ENCODE data around the gene DHRSX.
"Not testable (repeated sequence)": the region's sequence is repeated elsewhere in the genome, so short reads cannot be mapped to it uniquely, and the experiment has no call there.

DHRSX gene

GRCh38 chrX:2389731-2390130, 111.0 kb downstream of the DHRSX start:
- DNase-seq, result not testable (repeated sequence)

GRCh38 chrX:2389324-2389723, 111.5 kb downstream of the DHRSX start:
- no peak for DNase-seq

DNA sequence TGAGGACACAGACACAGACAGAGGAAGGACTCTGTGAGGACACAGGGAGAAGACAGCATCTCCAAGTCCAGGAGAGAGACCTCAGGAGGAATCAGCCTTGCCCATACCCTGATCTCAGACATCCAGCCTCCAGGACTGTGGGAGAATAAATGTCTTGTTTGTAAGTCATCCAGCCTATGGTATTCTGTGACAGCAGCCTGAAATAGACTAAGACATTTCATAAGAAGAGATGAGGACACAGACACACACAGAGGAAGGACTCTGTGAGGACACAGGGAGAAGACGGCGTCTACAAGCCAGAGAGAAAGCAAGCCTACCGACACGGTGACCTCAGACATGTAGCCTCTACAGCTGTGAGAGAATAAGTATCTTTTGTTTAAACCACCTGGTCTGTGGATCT, 112.1 kb downstream of the DHRSX start:
- DNase-seq, result no peak

DNA sequence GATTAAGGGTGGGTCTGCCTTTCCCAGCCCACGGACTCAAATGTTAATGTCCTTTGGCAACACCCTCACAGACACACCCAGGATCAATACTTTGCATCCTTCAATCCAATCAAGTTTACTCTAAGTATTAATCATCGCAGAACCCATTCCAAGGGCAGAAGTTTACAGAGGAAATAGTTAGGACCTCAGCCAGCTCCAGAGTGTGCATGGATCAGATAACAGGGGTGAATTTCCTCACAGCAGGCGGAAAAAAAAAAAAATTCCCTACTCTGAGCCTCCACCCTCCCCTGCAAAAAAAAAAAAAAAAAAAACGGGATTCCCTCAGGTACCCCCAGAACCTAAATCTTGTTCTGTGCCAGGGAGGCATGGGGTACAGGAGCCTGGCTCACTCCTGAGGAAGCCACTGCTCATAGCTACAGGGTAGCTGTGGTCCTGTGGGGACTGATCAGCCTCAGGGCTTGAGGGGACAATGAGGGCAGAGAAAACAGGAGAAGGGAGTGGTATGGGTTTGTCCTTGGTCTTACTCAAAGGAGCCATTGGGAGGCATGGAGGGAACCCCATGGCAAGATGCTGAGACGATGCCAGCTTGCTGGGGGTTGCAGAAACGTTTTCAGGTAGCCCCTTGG, 113.0 kb downstream of the DHRSX start:
- DNase-seq, result peak; percentile 35

DNA sequence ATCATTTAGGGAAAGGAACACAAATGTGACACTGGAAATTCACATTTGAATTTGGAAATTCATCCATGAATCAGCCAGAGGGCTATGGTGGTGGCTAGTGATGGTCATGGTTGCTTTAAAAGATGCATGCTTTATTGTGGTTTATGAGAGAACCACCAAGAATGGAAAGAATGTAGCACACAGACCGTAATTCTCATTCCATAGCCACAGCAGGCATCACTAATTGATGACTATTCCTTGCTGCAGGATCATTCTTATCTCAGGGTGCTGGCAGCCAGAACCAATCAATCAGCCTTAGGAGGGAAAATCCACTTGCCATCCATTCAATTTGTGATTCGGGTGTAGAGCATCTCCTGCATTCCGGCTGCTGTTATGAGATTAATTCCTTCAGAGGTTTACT, 115.6 kb downstream of the DHRSX start:
- peak; percentile 83 for DNase-seq

- DNase-seq, result no peak
Observed at GRCh38 chrX:2384486-2384885, 116.3 kb downstream of the DHRSX start.

- no peak for DNase-seq
Observed at GRCh38 chrX:2383735-2384134, 117.0 kb downstream of the DHRSX start.

DNA sequence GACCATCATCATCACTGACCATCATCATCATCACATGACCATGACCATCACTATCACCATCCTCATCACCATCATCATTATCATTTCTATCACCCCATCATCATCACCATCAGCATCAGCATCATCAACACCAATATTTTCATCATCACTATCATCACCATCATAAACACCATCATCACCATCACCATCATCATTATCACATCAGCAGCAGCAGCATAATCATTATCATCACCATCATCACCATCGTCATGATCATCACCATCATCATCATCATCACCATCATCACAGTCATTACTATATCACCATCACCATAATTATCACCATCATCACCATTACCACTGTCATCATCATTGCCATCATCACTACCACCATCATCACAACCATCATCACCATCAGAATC, 117.6 kb downstream of the DHRSX start:
- DNase-seq, result no peak

DNA sequence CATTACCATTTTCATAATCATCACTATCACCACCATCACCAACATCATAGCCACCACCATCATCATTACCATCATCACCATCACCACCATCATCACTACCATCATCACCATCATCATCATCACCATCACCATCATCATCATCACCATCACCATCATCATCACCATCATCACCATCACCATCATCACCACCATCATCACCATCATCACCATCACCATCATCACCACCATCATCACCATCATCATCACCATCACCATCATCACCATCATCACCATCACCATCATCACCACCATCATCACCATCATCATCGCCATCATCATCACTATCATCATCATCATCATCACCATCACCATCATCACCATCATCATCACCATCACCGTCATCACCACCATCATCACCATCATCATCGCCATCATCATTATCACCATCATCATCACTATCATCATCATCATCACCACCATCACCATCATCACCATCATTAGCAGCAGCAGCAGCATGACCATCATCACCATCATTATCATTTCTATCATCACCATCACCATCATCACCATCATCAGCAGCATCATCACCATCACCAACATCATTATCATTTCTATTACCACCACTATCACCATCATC, 118.2 kb downstream of the DHRSX start:
- DNase-seq, result not testable (repeated sequence)

DNA sequence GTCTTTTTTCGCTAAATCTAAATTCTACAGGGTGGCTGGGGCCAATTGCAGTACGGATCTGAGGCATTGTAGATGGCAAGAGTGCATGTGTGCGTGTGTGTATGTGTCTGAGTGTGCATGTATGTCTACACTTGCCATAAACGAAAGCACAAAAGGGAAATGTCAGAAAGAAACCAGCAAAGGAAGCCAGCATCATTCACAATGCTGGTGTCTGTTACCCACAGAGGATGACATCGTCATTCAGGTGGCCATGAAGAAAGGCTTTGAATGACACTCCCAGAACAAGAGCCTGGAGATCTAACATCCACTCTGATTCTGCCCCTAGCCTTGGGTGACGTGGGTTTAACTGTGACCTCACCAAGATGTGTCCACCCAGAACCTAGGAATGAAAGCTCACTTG, 124.6 kb downstream of the DHRSX start:
- DNase-seq, result no peak

DNA sequence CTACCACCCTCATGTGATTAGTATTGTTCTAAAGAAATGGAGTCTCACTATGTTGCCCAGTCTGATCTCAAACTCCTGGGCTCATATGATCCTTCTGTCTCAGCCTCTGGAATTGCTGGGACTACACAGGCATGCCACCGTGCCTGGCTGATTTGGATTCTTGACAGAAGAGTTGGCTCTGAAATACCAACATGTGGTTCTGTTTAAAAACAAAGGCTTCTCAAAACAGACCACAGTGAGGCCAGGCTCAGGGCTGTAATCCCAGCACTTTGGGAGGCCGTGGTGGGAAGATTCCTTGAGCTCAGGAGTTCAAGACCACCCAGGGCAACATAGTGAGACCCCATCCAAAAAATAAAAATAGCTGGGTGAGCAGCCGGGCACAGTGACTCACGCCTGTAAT, 126.7 kb downstream of the DHRSX start:
- DNase-seq, result peak; percentile 81

- no peak for DNase-seq
Observed at GRCh38 chrX:2373615-2374014, 127.2 kb downstream of the DHRSX start.

DNA sequence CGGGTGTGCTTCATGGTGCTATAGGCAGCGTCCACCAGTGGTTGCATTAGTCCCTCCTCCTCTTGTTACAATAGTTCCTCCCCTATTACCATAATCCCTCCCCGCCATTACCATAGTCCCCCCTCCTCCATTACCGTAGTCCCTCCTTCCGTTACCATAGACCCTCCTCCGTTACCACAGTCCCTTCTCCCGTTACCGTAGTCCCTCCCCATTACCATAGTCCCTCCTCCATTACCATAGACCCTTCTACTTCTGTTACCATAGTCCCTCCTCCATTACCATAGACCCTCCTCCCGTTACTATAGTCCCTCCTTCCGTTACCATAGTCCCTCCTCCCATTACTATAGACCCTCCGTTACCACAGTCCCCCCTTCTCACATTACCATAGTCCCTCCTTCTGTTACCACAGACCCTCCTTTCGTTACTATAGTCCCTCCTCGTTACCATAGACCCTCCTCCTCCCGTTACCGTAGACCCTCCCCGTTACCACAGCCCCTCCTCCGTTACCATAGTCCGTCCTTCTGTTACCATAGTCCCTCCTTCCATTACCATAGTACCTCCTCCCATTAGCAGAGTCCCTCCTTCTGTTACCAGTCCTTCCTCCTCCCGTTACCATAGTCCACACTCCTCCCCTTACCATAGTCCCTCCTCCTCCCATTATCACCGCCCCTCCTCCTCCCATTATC, 129.6 kb downstream of the DHRSX start:
- DNase-seq, result peak; percentile 9

- peak; percentile 83 for DNase-seq
Observed at GRCh38 chrX:2370456-2370855, 130.3 kb downstream of the DHRSX start.

DNA sequence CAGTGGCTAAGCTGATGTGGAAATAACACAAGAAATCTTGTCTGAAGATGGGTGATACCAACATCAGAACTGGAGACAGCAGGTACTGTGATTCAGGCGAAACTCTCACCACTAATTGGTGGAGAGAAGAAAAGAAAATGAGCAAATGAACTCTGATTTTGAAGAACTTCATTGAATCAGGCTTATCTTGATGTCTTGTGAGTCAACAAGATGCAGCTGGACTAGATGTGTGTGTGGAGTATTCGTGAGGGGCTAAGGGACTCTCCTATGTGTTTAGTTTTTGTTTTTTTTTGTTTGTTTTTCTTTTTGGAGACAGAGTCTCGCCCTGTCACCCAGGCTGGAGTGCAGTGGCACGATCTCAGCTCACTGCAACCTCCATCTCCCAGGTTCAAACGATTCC, 131.6 kb downstream of the DHRSX start:
- no peak for DNase-seq

DNA sequence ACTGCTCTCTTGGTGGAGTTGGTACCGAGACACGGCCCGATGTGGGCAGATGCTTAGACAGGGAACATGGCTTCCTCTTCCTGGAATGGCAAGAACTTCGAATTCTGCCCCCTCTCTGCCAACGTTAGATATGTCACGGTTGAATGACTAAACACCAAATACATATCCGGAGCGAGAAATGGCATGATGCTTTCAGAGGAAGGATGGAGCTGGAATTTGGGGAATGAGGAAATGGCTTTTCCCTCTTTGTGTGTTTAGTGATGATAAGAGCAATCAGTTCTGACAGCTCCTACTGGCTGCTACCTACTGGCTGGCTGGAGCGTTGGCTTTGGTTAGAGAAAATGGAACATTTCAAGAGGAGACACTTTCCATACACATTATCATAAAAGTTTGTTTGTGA, 140.0 kb downstream of the DHRSX start:
- peak; percentile 5 for DNase-seq

DNA sequence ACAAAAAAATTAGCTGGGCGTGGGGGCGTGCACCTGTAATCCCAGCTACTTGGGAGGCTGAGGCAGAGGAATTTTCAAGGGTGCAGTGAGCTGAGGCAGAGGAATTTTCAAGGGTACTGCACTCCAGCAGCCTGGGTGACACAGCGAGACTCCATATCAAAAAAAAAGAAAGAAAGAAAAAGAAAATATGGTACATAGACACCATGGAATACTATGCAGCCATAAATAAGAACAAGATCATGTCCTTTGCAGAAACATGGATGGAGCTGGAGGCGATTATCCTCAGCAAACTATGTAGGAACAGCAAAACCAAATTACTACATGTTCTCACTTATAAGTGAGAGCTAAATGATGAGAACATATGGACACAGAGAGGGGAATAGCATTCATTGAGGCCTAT, 141.3 kb downstream of the DHRSX start:
- not testable (repeated sequence) for DNase-seq

DNA sequence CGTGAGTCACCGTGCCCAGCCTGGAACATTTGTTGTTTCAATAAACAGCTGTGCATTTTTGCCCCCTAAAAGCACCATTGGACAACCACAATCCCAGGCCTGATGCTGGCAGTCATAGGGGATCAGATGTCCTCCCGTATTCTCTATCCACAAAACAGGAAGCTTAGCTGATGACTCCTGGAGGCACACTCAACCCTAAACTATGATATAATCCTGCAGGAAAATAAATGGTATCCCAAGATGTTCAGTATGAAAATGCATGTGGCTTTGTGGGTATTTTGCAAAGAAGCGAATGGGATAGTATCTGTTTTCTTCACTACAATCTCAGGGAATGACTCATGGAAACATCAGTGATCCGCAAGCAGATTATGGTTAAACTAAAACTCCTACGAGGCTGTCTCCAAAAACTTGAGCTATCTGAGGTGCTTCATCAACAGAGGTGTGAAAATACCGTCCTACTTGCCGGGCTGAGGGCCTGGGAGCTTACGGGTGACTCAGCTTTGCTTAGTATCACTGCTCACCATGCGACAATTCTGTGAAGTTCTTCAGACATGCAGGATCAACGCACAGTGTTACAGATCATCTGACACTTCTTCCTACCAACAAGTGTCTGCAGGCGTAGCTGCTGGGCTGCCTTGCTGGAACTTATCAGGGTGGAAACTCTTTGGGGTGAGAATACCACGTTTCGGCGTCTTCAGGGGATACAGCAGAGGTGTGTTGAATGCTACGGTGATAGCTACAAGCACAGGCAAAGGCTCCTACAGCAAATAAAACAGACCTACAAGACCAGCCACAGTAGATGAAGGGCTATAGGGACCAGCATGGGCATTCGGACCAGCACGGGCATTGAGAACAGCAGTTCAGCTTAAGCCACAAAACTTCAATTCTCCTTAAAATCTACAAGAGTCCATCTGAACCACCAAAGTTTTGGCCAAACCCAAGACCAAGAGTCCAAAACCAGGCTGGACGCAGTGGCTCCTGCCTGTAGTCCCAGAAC, 148.5 kb downstream of the DHRSX start:
- DNase-seq, result peak; percentile 98

GRCh38 chrX:2351321-2351720, 149.5 kb downstream of the DHRSX start:
- DNase-seq, result peak; percentile 81

DNA sequence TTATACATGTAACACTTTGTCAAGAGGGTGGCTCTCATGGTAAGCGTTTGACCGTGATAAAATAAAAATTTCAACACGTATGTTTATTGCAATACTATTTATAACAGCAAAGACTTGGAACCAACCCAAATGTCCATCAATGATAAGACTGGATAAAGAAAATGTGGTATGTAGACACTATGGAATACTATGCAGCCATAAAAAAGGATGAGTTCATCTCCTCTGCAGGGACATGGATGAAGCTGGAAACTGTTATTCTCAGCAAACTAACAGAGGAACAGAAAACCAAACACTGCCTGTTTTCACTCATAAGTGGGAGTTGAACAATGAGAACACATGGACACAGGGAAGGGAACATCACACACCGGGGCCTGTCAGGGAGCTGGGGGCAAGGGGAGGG, 150.1 kb downstream of the DHRSX start:
- DNase-seq, result not testable (repeated sequence)

GRCh38 chrX:2350036-2350435, 150.7 kb downstream of the DHRSX start:
- not testable (repeated sequence) for DNase-seq

DNA sequence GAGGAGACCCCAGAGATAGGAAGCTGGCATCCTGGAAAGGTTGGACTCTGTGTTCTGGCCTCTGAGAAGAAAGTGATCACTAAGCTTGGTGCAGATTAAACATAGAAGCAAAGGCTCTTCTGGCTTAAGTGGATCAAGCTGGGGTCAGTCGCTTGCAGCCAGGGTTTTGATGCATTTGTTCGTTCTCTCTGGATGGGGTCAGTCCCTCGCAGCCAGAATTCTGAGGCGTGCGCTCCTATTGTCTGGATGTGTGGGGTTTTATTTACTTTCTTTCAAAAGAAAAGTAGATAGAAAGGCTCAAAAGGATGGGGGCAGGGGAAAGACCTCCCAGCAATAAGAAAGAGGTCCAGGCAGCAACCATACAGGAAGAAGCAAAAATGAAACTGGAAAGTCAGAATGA, 152.6 kb downstream of the DHRSX start:
- DNase-seq, result no peak

GRCh38 chrX:2346158-2346557, 154.6 kb downstream of the DHRSX start:
- DNase-seq, result no peak

Measured in fibroblast of skin of right quadriceps (primary cell).